ENCODE measurements around the gene AKT1S1. TPM values are rescaled to one million over a fixed set of nuclear protein-coding genes. Genes with fewer than 3 reads are reported as not detected.

Gene AKT1S1
- polyA plus RNA-seq, 1 donor = 42.7 TPM

- peak; percentile 93 for DNase-seq
Measured at GRCh38 chr19:49866933-49867782, 10.0 kb downstream of the AKT1S1 start, which contains the start of gene PNKP. PNKP (minus strand) TSS chr19:49867576; CDS start chr19:49867204, 372 bp downstream.

- DNase-seq = no peak
Measured at GRCh38 chr19:49864890-49865289, 12.3 kb downstream of the AKT1S1 start.

GRCh38 chr19:49863935-49864320 is 13.2 kb downstream of the AKT1S1 start:
- DNase-seq = no peak

GRCh38 chr19:49863254-49863934 is 13.8 kb downstream of the AKT1S1 start:
- no peak for DNase-seq

- no peak for DNase-seq
Measured at GRCh38 chr19:49862391-49863253, 14.5 kb downstream of the AKT1S1 start.

- DNase-seq = no peak
Measured at GRCh38 chr19:49861541-49862378, 15.4 kb downstream of the AKT1S1 start.

- DNase-seq = no peak
Measured at GRCh38 chr19:49861107-49861506, 16.0 kb downstream of the AKT1S1 start.

- DNase-seq = no peak
Measured at GRCh38 chr19:49860336-49861102, 16.6 kb downstream of the AKT1S1 start.

- no peak for DNase-seq
Measured at GRCh38 chr19:49859682-49860335, 17.3 kb downstream of the AKT1S1 start.

- no peak for DNase-seq
Measured at GRCh38 chr19:49858088-49858985, 18.8 kb downstream of the AKT1S1 start.

- no peak for DNase-seq
Measured at GRCh38 chr19:49857838-49858087, 19.4 kb downstream of the AKT1S1 start.

GRCh38 chr19:49857061-49857837 is 19.9 kb downstream of the AKT1S1 start:
- DNase-seq = no peak

GRCh38 chr19:49856574-49857021 is 20.6 kb downstream of the AKT1S1 start:
- DNase-seq = no peak

GRCh38 chr19:49855676-49856573 is 21.2 kb downstream of the AKT1S1 start:
- no peak for DNase-seq

GRCh38 chr19:49855277-49855675 is 21.9 kb downstream of the AKT1S1 start:
- no peak for DNase-seq

- DNase-seq = no peak
Measured at GRCh38 chr19:49854378-49855263, 22.5 kb downstream of the AKT1S1 start.
